Activated CD8-positive, alpha-beta T cell treated with anti-CD3 and anti-CD28 coated beads for 36 hours (primary cell): Measurements from ENCODE around the gene CHN1. TPM values are rescaled to one million over a fixed set of nuclear protein-coding genes. Genes with fewer than 3 reads are reported as not detected.

ENCODE experiments used
- ATAC-seq: fragments of 200-7000 bp; cut with Tn5 transposase; one replicate; pipeline ENCODE4 v1.10.0; 2021; ENCODE audit warnings: mild to moderate bottlenecking, moderate library complexity
- CTCF ChIA-PET: fragments of 350-600 bp; sonication (Branson Sonifier 250); formaldehyde crosslinking; loops from one replicate; lab custom pipeline; 2021; ENCODE audit warnings: antibody characterized with exemption; lab: Charles Lee
- POLR2A ChIA-PET: fragments of 350-600 bp; sonication (Branson Sonifier 250); formaldehyde crosslinking; loops from one replicate; lab custom pipeline; 2021; ENCODE audit warnings: antibody characterized with exemption; lab: Charles Lee
- DNase-seq: peaks from one replicate; pipeline ENCODE4 v3.0.0-alpha.2; 2020
- H3K27ac Mint-ChIP-seq: one replicate; pipeline ENCODE4 v1.8.0; 2021; ENCODE audit warnings: mild to moderate bottlenecking, mixed read lengths
- H3K27me3 Mint-ChIP-seq: one replicate; pipeline ENCODE4 v1.8.0; 2021; ENCODE audit warnings: mixed read lengths
- H3K36me3 Mint-ChIP-seq: one replicate; pipeline ENCODE4 v1.8.0; 2021; ENCODE audit warnings: low read depth, mixed read lengths
- H3K4me1 Mint-ChIP-seq: one replicate; pipeline ENCODE4 v1.8.0; 2021; ENCODE audit warnings: low read depth, mixed read lengths
- H3K4me3 Mint-ChIP-seq: one replicate; pipeline ENCODE4 v1.8.0; 2021; ENCODE audit warnings: mild to moderate bottlenecking, moderate library complexity, mixed read lengths
- H3K9me3 Mint-ChIP-seq: one replicate; pipeline ENCODE4 v1.8.0; 2021; ENCODE audit warnings: mixed read lengths
- CTCF ChIP-seq: fragments of 200-600 bp; IDR thresholded peaks from one replicate; pipeline ENCODE4 v1.8.0; 2022; ENCODE audit warnings: antibody characterized with exemption, mild to moderate bottlenecking
- intact Hi-C: fragments of 100-400 bp; cut with micrococcal nuclease; formaldehyde crosslinking; loops from one replicate; pipeline ENCODE4 v1.10.0; 2022
- total RNA-seq, 2 experiments: library from RNA; stranded (reverse); gene quantifications; one replicate each; pipeline ENCODE4 v1.2.3, GENCODE V29; 2021

The CHN1 gene
- total RNA-seq, 2 experiments from 2014 or later, result 2.9 to 3.0 TPM

GRCh38 chr2:174785481-174785880 lies 219.7 kb downstream of the CHN1 start:
- ATAC-seq (no peak), DNase-seq (no peak)
- Mint-ChIP-seq H3K27ac (no peak overlapping the region), H3K36me3 (no peaks in the 10 kb centered on the region), H3K4me3 (no peak overlapping the region), H3K4me1 (peaks cover 21% of the 10 kb centered on the region), H3K9me3 (no peaks in the 10 kb centered on the region), H3K27me3 (no peaks in the 10 kb centered on the region)
- intact Hi-C loops, result no loop called here
- no peak for TF ChIP-seq CTCF
- POLR2A ChIA-PET, result no interaction called here
- CTCF ChIA-PET, result interaction anchor here (1.6 kb wide), 1 partner anchor 36 kb away, joined by 3 read pairs; no protein-coding TSS in a partner anchor

- Mint-ChIP-seq H3K36me3 (no peaks in the 10 kb centered on the region), H3K9me3 (no peaks in the 10 kb centered on the region), H3K4me3 (no peak overlapping the region), H3K27ac (no peak overlapping the region), H3K4me1 (peaks cover 26% of the 10 kb centered on the region), H3K27me3 (no peaks in the 10 kb centered on the region)
- intact Hi-C loops, result no loop called here
- no peak for DNase-seq
- POLR2A ChIA-PET, result no interaction called here
- no peak for ATAC-seq
- CTCF ChIA-PET, result interaction anchor here (0.9 kb wide), 1 partner anchor 13 kb away, joined by 4 read pairs; no protein-coding TSS in a partner anchor
- no peak for TF ChIP-seq CTCF
These were observed 220.3 kb downstream of the CHN1 start for GRCh38 chr2:174784909-174785308.

DNA sequence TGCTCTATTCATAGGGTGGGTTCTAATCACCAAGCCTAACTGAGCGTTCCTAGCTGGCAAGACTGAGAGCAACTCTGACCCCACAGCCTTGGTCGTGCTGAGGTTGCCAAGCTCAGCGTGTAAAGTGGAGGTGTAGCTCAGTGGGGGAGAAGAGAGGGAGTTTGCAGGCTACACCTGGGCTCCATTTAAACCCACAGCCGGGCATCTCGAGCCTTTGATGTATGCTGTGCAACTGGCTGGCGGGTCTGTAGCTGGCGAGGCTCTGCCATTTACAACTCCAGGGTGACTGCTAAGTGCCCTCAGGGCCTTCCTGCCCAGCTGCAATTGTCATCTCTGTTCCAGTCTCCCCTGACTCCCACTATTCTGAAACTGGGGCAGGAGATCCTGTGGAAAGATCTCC lies 220.9 kb downstream of the CHN1 start:
- DNase-seq (no peak), ATAC-seq (no peak)
- no peaks in the 10 kb centered on the region for H3K27me3 Mint-ChIP-seq
- H3K36me3 Mint-ChIP-seq, result no peaks in the 10 kb centered on the region
- peaks cover 32% of the 10 kb centered on the region for H3K4me1 Mint-ChIP-seq
- ChIA-PET POLR2A (no interaction called here), CTCF (interaction anchor here (0.9 kb wide), 1 partner anchor 12 kb away, joined by 4 read pairs; no protein-coding TSS in a partner anchor)
- no peaks in the 10 kb centered on the region for H3K9me3 Mint-ChIP-seq
- no peak for TF ChIP-seq CTCF
- H3K4me3 Mint-ChIP-seq, result no peak overlapping the region
- intact Hi-C loops, result no loop called here
- no peak overlapping the region for H3K27ac Mint-ChIP-seq

- H3K9me3 Mint-ChIP-seq, result no peaks in the 10 kb centered on the region
- no peak for TF ChIP-seq CTCF
- no peak overlapping the region for H3K27ac Mint-ChIP-seq
- no peak overlapping the region for H3K4me3 Mint-ChIP-seq
- intact Hi-C loops, result no loop called here
- no peaks in the 10 kb centered on the region for H3K27me3 Mint-ChIP-seq
- CTCF ChIA-PET, result interaction anchor here (4.2 to 12.3 kb wide), 2 partner anchors 11 to 33 kb away, joined by 25 to 105 read pairs; no protein-coding TSS in a partner anchor
- H3K4me1 Mint-ChIP-seq, result peaks cover 37% of the 10 kb centered on the region
- POLR2A ChIA-PET, result no interaction called here
- H3K36me3 Mint-ChIP-seq, result no peaks in the 10 kb centered on the region
- ATAC-seq, result no peak
- no peak for DNase-seq
These were observed 223.2 kb downstream of the CHN1 start for GRCh38 chr2:174781996-174782395.

- DNase-seq (no peak), ATAC-seq (no peak)
- POLR2A ChIA-PET, result no interaction called here
- Mint-ChIP-seq H3K9me3 (no peaks in the 10 kb centered on the region), H3K4me3 (no peak overlapping the region), H3K27me3 (no peaks in the 10 kb centered on the region), H3K4me1 (peaks cover 41% of the 10 kb centered on the region), H3K27ac (no peak overlapping the region), H3K36me3 (no peaks in the 10 kb centered on the region)
- no peak for TF ChIP-seq CTCF
- intact Hi-C loops, result no loop called here
- CTCF ChIA-PET, result interaction anchor here (4.2 to 12.3 kb wide), 2 partner anchors 10 to 32 kb away, joined by 25 to 105 read pairs; no protein-coding TSS in a partner anchor
These were observed 223.9 kb downstream of the CHN1 start for GRCh38 chr2:174781298-174781697.
